ENCODE measurements around the gene LARGE2.

Gene LARGE2

DNA sequence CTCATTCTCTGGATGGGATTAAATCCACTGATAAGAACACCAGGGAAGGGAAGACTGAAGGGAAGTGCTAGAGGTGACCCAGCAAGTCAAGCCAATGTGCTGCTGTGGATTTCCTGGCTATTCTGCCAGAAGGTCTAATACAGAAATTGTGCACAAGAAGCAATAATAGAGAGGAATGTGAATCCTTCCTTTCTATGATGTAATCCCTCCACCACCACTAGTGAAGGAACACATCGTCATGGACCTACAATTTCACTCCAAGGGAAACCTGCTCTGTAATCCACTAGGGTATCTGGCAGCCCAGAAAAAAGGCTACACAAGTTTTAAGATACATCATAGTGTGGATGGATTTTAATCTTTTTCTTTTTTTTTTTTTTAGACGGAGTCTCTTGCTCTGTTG lies 17.4 kb downstream of the LARGE2 start:
- no peaks in the 10 kb centered on the region for H3K79me2 ChIP-seq (ENCODE audit: insufficient read depth, low read length)
- no peak overlapping the region for H3K9ac ChIP-seq (ENCODE audit: low read depth, low read length)
- H3K4me1 ChIP-seq (ENCODE audit: insufficient read depth, low read length) = no peaks in the 10 kb centered on the region
- no peak for TF ChIP-seq CTCF (IDR thresholded peaks at IDR 0.05; ENCODE audit: borderline replicate concordance, extremely low read depth, low read length, poor library complexity, severe bottlenecking)
- no peak for TF ChIP-seq EZH2 (IDR thresholded peaks at IDR 0.05; ENCODE audit: borderline replicate concordance, low read depth, low read length, severe bottlenecking)
- peaks cover 33% of the 10 kb centered on the region for H3K36me3 ChIP-seq (ENCODE audit: insufficient read depth, low read length)
- no peaks in the 10 kb centered on the region for H3K9me3 ChIP-seq (ENCODE audit: insufficient read depth, low read length, severe bottlenecking)
- no peak overlapping the region for H3K4me2 ChIP-seq (ENCODE audit: insufficient read depth, low read length)
- no peak overlapping the region for H3K4me3 ChIP-seq (ENCODE audit: low read depth in 1 of 2, low read length in 2 of 2)
- ATAC-seq (ENCODE audit: insufficient read depth, low read depth) = no peak
- H4K20me1 ChIP-seq (ENCODE audit: insufficient read depth, low read length) = no peaks in the 10 kb centered on the region
- DNase-seq = no peak
- H2AFZ ChIP-seq (ENCODE audit: low read depth, low read length) = no peak overlapping the region
- H3K27me3 ChIP-seq (ENCODE audit: insufficient read depth, low read length, poor library complexity) = no peaks in the 10 kb centered on the region
- no peak overlapping the region for H3K27ac ChIP-seq (ENCODE audit: low read length)

DNA sequence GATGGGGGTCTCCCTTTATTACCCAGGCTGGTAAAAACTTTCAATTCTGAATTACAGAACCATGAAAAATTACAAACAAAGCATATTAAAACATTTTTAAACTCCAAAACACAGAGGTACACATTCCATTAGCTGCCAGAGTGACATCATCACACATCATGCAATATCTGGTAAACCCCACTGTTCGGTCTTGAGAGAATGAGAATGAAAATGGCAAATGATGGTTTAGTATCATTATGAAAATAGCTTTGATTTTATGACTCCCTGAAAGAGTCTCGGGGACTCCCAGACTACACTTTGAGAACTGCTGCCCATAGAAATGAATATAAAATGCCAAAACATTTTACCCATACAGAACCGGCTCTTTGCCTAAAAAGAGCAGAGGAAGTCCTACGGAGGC lies 18.8 kb downstream of the LARGE2 start:
- H3K4me3 ChIP-seq (ENCODE audit: low read depth in 1 of 2, low read length in 2 of 2) = no peak overlapping the region
- H3K9ac ChIP-seq (ENCODE audit: low read depth, low read length) = no peak overlapping the region
- no peaks in the 10 kb centered on the region for H3K4me1 ChIP-seq (ENCODE audit: insufficient read depth, low read length)
- no peaks in the 10 kb centered on the region for H3K9me3 ChIP-seq (ENCODE audit: insufficient read depth, low read length, severe bottlenecking)
- H2AFZ ChIP-seq (ENCODE audit: low read depth, low read length) = no peak overlapping the region
- TF ChIP-seq CTCF (IDR thresholded peaks at IDR 0.05; ENCODE audit: borderline replicate concordance, extremely low read depth, low read length, poor library complexity, severe bottlenecking) = no peak
- no peak for TF ChIP-seq EZH2 (IDR thresholded peaks at IDR 0.05; ENCODE audit: borderline replicate concordance, low read depth, low read length, severe bottlenecking)
- H3K4me2 ChIP-seq (ENCODE audit: insufficient read depth, low read length) = no peak overlapping the region
- H4K20me1 ChIP-seq (ENCODE audit: insufficient read depth, low read length) = no peaks in the 10 kb centered on the region
- DNase-seq = no peak
- H3K79me2 ChIP-seq (ENCODE audit: insufficient read depth, low read length) = no peaks in the 10 kb centered on the region
- H3K27ac ChIP-seq (ENCODE audit: low read length) = no peak overlapping the region
- H3K36me3 ChIP-seq (ENCODE audit: insufficient read depth, low read length) = peaks cover 32% of the 10 kb centered on the region
- ATAC-seq (ENCODE audit: insufficient read depth, low read depth) = no peak
- H3K27me3 ChIP-seq (ENCODE audit: insufficient read depth, low read length, poor library complexity) = no peaks in the 10 kb centered on the region

DNA sequence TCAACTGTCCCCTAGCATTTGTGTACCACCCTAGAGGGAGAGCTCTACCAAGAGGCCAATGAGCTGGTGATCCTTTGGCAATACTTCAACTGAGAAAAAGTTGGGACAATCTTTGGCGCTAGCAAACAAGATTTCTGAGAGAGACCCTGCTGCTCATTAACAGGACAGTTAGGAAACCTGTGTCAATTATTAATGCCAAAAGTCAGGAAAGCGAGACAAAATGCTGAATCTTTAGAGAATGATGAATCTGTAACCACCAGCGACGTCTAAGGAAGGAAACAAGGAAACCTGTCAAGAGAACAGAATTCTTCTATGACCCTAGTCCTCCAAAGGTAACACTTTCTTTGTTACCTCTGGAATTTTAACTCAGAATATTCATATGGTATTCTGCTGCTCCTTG lies 19.9 kb downstream of the LARGE2 start:
- TF ChIP-seq CTCF (IDR thresholded peaks at IDR 0.05; ENCODE audit: borderline replicate concordance, extremely low read depth, low read length, poor library complexity, severe bottlenecking) = no peak
- TF ChIP-seq EZH2 (IDR thresholded peaks at IDR 0.05; ENCODE audit: borderline replicate concordance, low read depth, low read length, severe bottlenecking) = no peak
- Histone ChIP-seq H2AFZ (ENCODE audit: low read depth, low read length) (no peak overlapping the region), H3K4me2 (ENCODE audit: insufficient read depth, low read length) (no peak overlapping the region), H3K9me3 (ENCODE audit: insufficient read depth, low read length, severe bottlenecking) (no peaks in the 10 kb centered on the region), H3K27me3 (ENCODE audit: insufficient read depth, low read length, poor library complexity) (no peaks in the 10 kb centered on the region), H3K4me1 (ENCODE audit: insufficient read depth, low read length) (no peaks in the 10 kb centered on the region), H3K36me3 (ENCODE audit: insufficient read depth, low read length) (peaks cover 28% of the 10 kb centered on the region), H3K4me3 (ENCODE audit: low read depth in 1 of 2, low read length in 2 of 2) (no peak overlapping the region), H3K79me2 (ENCODE audit: insufficient read depth, low read length) (no peaks in the 10 kb centered on the region), H4K20me1 (ENCODE audit: insufficient read depth, low read length) (no peaks in the 10 kb centered on the region), H3K9ac (ENCODE audit: low read depth, low read length) (no peak overlapping the region), H3K27ac (ENCODE audit: low read length) (no peak overlapping the region)
- ATAC-seq (ENCODE audit: insufficient read depth, low read depth) (no peak), DNase-seq (no peak)

All from DND-41 (cell line).